Right hindlimb (tissue), 1 donor: ENCODE results near the gene PLGRKT.
"Not testable (repeated sequence)": the region's sequence is repeated elsewhere in the genome, so short reads cannot be mapped to it uniquely, and the experiment has no call there.

Experiments
- DNase-seq: peaks from one replicate; pipeline ENCODE4 v3.0.0-alpha.2; 2018

Gene PLGRKT, protein sequence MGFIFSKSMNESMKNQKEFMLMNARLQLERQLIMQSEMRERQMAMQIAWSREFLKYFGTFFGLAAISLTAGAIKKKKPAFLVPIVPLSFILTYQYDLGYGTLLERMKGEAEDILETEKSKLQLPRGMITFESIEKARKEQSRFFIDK

DNA sequence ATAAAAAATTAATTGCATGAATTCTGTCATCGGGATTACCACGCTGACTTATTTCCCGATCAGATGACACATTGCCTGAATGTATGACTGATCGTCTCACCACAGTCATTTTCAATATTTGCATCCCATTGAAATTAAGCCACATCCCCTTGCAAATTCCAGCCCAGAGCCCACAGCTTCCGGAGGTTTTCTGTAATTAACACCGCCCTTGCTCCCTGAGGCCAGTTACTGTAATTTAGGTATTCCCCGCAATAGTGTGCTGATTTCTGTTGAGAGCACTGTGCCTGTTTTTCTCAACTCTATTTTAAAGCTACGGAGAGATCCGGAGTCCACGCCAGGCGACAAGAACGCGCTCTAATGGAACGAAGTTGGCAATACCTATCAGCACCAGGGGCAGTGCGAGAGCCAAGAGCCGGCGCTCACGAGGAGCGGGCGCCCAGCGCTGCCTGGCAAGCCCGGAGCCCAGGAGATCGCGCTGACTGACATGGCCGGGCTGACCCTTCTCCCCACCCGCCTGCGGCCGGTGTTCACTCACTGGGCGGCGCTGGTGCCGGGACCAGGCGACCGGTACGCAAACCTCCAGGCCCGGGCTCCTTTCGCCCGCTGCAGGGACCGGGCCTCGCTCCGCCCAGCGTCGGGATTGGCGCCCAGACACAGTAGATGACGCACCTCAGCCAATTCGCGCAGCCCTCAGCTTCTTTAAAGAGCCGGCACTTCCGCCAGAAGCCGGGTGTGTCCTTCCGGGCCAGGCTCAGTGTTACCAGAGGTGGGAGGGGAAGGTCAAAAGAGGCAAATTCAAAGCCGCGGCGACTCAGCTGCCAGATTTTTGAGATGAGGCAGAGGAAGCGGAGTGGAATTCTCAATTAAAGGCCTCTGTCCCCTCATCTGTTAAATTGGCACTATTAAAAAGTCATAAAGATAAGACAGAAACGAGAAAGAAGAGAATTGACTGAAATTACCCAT lies at the start of gene PLGRKT:
Gene PLGRKT (minus strand): TSS at position 672 of the 963 bp plus-strand sequence. CDS start 5,948 bp downstream, outside the sequence.
- DNase-seq, result peak; percentile 96

DNA sequence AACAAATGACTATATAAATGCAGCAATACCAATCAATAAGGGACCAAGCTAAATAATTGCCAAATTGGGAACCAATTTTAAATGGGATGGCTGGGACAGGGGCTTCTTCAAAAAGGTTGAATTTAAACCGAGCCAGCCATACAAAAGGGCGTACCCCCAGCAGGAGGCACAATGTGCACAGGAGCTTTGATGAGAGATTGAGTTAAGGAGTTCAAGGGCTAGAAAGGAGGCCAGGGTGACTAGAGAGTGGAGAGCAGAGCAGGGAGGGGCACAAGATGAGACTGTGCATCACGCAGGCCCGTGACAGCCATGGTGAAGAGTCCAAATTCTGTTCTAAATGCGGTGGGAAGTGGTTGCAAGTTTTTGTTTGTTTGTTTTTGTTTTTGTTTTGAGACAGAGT lies 49.3 kb upstream of the PLGRKT start:
- DNase-seq, result no peak

DNA sequence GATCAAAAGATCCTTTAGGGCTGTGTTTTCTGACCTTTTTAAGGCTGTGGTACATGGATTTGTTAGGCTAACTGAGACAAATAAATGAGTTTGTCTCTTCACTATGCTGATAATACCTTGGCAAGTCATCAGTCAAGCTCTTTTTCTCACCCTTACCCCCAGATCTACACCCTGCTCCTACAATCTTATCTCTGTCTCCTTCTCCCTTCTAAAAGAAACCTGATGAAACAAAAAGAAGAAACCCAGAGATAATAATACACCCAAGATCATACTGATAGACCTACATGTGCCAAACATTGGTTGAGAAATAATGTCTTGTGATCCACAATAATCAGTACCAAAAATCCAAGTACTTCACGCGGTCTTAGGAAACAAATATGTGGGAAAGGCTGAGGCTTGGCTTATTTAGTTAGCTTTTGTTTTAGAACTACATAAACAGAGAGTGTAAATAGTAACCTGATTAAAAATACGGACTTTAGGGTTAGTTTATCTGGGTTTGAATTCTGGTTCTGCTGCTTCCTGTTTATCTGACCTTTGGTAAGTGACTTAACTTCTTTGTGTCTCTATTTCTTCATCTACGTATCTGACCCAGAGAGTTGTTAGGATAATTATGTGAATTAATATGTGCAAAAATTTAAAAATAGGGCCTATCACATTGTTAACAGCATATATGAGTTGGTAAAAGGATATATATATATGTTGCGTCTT lies 47.8 kb upstream of the PLGRKT start:
- no peak for DNase-seq

DNA sequence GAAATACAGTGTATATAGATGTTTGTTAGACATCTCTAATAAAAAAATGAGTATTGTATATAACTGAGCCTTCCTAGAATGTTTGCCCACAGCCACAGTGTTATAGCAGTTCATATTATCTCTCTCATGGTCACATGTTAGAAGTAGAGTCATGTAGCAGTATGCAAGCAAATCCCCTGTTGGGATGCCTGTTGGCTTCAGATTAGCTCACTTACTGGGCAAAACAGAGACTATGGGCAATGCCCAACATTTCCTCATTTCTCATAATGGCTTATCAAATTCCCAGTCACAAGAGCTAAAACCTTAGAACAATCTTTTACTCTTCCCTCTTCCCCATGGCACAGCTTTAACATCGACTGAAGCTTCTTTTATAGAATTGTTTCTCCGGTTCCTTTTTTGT lies 45.6 kb upstream of the PLGRKT start:
- no peak for DNase-seq

DNA sequence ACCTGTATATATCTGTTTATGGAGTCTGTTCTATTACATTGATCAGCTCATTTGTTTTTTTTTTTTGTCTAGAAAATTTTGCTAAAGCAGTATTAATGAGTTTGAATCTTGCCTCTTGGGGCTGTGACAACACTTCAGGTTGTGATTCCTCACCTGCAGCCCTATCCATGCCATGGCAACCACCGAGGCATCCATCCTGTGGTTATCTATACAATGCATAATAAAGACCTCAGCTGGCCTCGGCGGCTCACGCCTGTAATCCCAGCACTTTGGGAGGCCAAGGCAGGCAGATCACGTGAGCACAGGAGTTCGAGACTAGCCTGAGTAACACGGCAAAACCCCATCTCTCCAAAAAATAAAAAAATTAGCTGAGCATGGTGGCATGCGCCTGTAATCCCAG lies 44.5 kb upstream of the PLGRKT start:
- DNase-seq, result no peak

DNA sequence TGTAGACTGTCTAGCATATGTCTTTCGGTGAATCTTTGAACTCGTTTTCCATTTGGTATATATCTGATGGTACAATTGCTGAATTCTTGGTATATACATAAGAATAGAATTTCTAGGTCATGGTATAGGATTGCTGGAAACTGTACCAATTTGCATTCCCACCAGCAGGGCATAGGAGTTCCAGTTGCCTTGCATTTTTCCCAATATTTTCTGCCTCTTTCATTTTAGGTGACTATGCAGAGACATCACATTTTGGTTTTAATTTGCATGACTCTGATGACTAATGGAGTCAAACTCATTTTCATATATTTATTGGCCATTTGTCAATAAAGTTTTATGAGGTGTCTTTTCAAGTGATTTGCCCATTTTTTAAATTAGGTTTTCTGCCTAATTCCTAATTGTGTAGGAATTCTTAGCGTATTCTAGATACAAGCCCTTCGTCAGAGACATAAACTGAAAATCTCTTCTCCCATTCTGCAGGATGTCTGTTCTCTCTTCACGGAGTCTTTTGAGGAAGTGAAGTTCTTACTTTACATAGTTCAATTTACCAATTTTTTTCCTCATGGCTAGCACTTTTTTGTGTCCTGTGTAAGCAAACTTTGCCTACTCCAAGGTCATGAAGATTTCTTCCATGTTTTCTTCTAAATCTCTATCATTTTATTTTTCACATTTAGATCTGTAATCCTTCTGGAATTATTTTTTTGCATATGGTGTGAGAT lies 43.8 kb upstream of the PLGRKT start:
- no peak for DNase-seq

DNA sequence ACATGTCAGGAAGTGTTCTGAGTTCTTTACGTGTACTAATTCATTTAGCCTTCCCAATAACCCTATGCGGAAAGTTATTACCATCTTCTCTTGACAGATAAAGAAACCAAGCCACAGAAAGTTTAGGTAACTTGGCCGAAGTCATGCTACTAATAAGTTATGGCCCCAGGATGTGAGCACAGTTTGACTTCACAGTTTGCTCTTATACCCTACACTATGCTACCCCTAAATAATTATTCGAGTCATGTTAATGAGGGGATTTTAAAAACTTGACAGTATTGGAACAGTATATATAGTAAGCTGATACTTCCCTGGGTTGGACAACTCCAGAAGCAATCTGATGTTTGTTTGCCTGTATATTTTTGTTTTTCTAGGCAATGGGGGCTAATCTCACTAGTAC lies 43.2 kb upstream of the PLGRKT start:
- no peak for DNase-seq

DNA sequence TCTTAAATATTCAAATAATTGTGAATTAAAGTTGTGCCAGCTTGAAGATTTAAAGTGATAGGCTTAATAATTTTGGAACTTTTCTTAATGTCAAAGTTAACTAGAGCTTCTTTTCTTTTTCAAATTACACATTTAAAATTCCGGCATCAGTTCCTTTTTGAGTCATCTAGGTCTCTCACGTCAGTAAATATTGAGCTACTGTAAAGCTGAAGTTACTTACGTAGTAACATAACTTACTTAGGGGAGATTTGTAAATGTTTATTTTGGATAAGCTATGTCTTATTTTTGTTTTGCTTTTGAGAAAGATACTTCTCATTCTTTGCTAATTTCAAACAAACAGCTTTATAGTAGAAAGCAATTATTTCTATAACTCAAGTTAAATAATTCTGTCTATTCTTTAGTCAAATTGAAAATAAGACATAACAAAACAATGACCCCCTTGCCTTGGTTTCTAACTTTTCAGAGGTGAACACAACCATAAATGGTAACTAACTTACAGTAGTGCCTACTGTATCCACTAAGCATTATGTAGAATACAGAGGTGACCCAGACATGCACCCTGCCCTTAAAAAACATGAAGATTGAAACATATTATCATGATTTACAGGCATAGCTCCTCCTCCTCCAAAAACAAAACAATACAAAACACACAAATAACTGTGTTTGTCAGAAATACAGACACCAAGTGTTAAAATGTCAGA lies 42.4 kb upstream of the PLGRKT start:
- DNase-seq, result no peak

DNA sequence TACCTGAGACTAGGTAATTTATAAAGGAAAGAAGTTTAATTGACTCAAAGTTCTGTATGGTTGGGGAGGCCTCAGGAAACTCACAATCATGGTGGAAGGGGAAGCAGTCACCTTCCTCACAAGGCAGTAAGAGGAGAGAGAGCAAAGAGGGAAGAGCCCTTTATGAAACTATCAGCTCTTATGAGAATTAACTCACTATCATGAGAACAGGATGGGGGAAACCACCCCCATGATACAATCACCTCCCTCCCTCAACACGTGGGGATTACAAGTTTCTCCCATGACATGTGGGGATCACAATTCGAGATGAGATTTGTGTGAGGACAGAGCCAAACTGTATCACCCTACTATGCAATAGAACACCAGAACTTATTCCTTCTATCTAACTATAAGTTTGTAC lies 40.5 kb upstream of the PLGRKT start:
- no peak for DNase-seq

DNA sequence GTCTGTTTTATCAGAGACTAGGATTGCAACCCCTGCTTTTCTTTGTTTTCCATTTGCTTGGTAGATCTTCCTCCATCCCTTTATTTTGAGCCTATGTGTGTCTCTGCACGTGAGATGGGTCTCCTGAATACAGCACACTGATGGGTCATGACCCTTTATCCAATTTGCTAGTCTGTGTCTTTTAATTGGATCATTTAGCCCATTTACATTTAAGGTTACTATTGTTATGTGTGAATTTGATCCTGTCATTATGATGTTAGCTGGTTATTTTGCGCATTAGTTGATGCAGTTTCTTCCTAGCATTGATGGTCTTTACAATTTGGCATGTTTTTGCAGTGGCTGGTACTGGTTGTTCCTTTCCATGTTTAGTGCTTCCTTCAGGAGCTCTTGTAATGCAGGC lies 37.9 kb upstream of the PLGRKT start:
- DNase-seq, result not testable (repeated sequence)

DNA sequence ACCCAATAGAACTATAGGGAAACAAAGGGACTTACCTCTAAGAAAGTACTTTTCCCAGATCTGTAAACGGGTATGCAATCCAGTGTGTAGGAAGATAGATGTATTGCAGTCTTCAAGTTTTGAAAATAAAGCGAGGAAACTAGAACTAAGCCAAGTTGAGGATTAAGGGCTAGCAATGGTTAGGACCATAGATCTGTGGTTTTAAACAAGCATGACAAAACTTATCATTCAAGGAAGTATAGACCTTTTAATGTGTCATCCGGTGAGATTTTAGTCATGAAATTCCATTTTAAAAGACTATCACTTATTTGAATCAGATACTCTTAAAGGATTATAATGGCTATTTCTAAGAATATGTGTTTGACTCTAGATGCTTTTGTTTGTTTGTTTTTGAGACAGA lies 33.1 kb upstream of the PLGRKT start:
- DNase-seq, result no peak

DNA sequence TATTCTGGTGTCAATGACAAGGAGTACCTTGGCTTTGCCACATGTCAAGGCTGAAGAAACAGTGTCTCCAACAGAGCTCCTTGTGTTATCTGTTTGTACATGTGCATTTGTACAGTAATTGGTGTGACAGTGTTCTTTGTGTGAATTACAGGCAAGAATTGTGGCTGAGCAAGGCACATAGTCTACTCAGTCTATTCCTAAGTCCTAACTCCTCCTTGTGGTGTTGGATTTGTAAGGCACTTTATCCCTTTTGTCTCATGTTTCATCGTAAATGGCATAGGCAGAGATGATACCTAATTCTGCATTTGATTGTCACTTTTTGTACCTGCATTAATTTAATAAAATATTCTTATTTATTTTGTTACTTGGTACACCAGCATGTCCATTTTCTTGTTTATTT lies 32.4 kb upstream of the PLGRKT start:
- DNase-seq, result no peak

DNA sequence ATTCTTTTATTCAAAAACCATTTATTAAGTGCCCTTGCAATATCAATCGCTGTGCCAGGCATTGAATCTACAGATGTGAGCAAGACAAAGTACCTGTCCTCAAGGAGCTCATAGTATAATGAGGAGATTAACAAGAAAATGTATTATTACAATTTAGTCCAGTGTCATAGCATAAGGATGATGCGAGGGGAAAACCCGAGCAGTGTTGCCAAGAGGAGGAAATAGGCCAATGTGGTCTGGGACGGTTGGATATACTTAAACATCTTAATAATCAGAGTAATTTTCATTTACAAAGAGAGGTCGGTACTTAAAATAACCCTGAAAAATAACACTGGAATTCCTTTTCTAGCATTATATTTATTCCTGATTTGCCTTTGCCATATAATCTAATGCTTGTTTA lies 31.1 kb upstream of the PLGRKT start:
- peak; percentile 20 for DNase-seq

DNA sequence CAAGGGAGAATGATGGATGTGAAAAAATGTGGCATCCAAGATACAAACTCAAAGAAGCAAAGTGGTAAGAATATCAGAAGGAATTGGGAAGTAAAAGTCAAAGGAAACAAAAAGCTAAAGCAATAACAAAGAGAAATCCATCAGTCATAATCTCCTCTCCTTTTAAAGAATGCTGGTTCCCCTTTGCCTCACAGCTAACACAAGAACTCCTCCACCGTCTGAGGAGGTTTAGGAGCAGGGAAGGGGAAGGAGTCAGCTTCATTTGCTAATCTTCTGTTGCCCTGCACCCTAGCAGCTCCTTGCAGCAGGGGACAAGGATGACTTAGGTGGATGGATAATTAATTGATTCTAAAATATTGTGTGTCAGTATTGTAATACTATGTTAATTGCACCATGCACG lies 29.0 kb upstream of the PLGRKT start:
- no peak for DNase-seq

DNA sequence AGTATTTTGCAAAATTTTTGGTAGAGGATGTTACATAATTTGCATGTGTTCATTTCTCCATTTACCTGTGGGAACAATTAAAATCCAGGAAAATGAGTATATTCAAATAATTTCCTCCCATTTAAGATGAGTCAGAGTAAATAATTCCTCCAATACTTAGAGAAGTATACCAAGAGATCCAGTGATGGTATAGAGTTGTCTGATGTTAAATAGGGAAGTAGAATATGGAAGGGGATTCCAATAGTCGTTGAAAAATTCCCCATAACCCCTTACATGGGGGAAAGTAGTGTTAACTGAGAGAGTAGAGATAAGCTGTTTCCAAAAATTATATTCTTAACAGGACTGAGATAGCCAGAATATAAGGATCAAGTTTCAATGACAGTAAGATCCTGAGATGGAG lies 28.3 kb upstream of the PLGRKT start:
- DNase-seq, result no peak

DNA sequence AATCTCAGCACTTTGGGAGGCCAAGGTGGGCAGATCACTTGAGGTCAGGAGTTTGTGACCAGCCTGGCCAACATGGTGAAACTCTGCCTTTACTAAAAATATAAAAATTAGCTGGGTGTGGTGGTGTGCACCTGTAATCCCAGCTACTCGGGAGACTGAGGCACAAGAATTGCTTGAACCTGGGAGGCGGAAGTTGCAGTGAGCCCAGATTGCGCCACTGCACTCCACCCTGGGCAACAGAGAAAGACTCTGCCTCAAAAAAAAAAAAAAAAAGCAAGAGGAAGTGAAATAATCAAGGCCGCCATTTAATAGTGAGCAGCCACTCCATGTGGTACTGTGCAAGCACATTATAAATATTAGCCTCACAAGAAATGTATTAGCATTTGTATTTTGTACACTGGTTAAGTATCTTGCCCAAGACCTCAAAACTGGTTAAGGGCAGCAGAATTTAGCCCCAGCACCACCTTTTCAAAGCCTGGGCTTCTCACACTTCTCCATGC lies 27.2 kb upstream of the PLGRKT start:
- DNase-seq, result not testable (repeated sequence)

DNA sequence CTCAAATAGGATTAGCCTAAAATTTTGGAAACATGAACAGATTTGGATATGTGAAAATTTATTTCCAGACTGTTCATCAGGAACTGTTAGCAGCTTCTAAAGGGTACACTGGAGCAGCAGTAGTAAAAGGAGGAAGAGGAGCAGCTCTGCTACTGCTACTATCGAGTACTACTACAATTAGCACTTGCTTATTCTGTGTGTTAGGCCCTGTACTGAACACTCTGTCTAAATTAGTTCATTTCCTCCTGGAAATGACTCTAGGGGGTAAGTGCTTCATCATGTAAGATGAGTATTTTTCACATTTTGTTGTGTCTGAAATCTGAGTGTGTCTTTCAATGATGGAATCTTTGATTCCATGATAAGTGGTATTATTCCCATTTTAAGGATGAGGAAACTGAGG lies 22.4 kb upstream of the PLGRKT start:
- no peak for DNase-seq

DNA sequence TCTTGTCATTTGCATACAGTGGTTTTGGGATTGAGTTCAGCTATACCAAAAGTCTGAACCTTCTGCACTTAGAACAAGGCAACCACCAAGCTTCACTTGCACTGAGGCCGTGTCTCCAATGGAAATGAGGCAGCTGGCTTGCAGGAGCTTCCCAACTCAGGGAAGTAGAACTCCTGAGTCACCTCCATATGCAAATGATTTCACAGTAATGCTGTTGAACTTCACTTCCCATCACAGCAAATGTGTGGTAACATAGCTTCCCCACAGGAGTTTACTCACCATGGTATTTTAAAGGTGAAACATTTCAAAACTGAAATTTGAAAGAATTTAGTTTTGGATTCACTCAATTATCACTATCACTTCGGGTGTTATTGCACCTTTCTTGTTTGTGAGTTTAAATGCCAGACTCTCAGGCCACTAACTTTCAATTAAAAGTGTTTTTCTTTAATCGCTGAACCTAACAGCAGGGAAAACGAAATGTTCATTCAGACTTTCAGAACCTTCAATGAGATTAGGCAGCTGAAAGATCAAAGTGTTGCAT lies 21.6 kb upstream of the PLGRKT start:
- no peak for DNase-seq

DNA sequence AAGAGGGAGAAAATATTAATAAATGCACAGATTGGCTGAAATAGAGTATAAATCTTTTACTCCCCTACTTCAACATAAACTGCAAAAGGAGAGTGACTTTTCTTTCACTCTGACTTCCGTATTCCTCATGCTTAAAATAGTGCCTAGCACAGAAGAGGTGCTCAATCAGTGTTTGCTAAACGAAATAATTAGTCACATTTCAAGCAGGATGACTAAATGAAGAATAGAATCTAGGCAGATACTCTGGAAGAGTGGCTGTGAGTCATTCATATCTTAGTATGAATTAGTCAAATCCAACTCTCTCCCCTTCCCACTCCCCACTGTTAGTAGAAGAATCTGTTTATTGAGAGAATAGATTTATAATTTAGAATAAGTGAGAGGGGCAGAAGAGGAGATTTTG lies 17.5 kb upstream of the PLGRKT start:
- DNase-seq, result no peak

DNA sequence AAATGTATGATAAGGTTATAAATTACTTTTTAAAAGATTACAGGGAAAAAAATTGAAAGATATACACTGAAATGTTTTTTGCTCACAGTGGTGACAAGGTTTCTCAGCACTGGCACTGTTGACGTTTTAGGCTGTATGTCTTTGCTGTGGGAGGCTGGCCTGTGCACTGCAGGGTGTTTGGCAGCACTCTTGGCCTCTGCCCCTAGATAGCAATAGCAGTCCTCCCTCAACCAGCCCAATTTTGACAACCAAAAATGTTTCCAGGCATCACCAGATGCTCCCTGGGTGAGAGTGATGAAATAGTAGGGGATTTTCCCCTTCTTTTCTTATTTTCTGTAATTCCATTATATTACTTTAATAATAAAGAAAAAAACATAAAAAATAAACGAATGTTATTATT lies 15.9 kb upstream of the PLGRKT start:
- no peak for DNase-seq

DNA sequence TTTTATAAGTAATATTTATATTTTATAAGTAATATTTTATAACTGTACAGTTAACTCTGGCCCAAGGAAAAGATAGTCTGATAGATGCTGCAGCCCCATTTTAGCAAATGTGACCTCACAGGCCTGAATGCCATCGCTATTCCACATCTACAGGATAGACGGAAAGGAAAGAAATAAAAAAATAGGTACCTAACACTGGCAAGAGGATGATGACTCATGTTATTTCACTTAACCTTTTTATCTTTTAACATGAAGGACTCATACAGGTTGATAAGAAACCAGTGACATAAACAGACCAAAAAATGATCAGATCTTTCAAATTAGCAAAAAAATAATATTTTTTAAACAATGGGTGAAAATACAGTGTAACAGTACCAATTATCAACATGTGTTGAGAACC lies 15.3 kb upstream of the PLGRKT start:
- DNase-seq, result no peak

DNA sequence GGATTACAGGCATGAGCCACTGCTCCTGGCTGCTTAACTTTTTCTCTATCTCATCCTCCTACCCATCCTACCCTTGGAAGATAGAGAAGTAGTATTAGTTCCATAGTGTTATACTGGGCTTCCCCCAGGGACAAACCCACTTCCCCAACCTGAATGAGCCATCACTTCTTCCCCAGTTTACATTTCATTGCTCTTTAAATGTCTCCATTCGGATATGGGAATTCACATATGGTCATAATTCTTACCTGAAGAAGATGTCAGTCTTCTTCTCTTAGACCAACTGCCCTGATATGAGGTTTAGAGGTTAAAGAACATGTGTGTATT lies 14.5 kb upstream of the PLGRKT start:
- DNase-seq, result no peak
